ENCODE data around the gene PDE6A.

PDE6A gene

GRCh38 chr5:149838881-149839739 is 105.5 kb downstream of the PDE6A start:
- no peak for DNase-seq (ENCODE audit: low read depth)

- no peak for DNase-seq (ENCODE audit: low read depth)
Measured at GRCh38 chr5:149837680-149838269, 106.8 kb downstream of the PDE6A start.

GRCh38 chr5:149836451-149837139 is 108.0 kb downstream of the PDE6A start:
- DNase-seq (ENCODE audit: low read depth), result no peak

GRCh38 chr5:149834246-149834855 is 110.2 kb downstream of the PDE6A start:
- DNase-seq (ENCODE audit: low read depth), result no peak

GRCh38 chr5:149833116-149833827 is 111.3 kb downstream of the PDE6A start:
- no peak for DNase-seq (ENCODE audit: low read depth)

- DNase-seq (ENCODE audit: low read depth), result no peak
Measured at GRCh38 chr5:149832636-149833035, 112.0 kb downstream of the PDE6A start.

GRCh38 chr5:149831492-149831891 is 113.1 kb downstream of the PDE6A start:
- DNase-seq (ENCODE audit: low read depth), result no peak

- no peak for DNase-seq (ENCODE audit: low read depth)
Measured at GRCh38 chr5:149830579-149830978, 114.0 kb downstream of the PDE6A start.

- DNase-seq (ENCODE audit: low read depth), result peak; percentile 22
Measured at GRCh38 chr5:149829954-149830353, 114.6 kb downstream of the PDE6A start.

GRCh38 chr5:149828161-149829011 is 116.2 kb downstream of the PDE6A start:
- peak; percentile 54 for DNase-seq (ENCODE audit: low read depth)

GRCh38 chr5:149827546-149827945 is 117.0 kb downstream of the PDE6A start:
- no peak for DNase-seq (ENCODE audit: low read depth)

GRCh38 chr5:149827086-149827485 is 117.5 kb downstream of the PDE6A start:
- DNase-seq (ENCODE audit: low read depth), result no peak

GRCh38 chr5:149826574-149826973 is 118.0 kb downstream of the PDE6A start:
- no peak for DNase-seq (ENCODE audit: low read depth)

GRCh38 chr5:149824846-149825245 is 119.7 kb downstream of the PDE6A start:
- no peak for DNase-seq (ENCODE audit: low read depth)

- no peak for DNase-seq (ENCODE audit: low read depth)
Measured at GRCh38 chr5:149824120-149824519, 120.5 kb downstream of the PDE6A start.

- no peak for DNase-seq (ENCODE audit: low read depth)
Measured at GRCh38 chr5:149823375-149823774, 121.2 kb downstream of the PDE6A start.

- no peak for DNase-seq (ENCODE audit: low read depth)
Measured at GRCh38 chr5:149822301-149822700, 122.3 kb downstream of the PDE6A start.

- no peak for DNase-seq (ENCODE audit: low read depth)
Measured at GRCh38 chr5:149820536-149821510, 123.8 kb downstream of the PDE6A start.

GRCh38 chr5:149820012-149820411 is 124.6 kb downstream of the PDE6A start:
- no peak for DNase-seq (ENCODE audit: low read depth)

GRCh38 chr5:149818116-149818515 is 126.5 kb downstream of the PDE6A start:
- DNase-seq (ENCODE audit: low read depth), result no peak
